22Rv1 (cell line): ENCODE results near the gene COL4A1.

ENCODE experiments used
- ZFX ChIP-seq: fragments of 450-650 bp; IDR thresholded peaks from 2 replicates; pipeline ENCODE4 v1.6.1; 2017; ENCODE audit warnings: antibody characterized with exemption, borderline replicate concordance
- TF ChIP-seq, protein P1 (sequence below): fragments of 450-650 bp; IDR thresholded peaks from 2 replicates; pipeline ENCODE4 v1.5.1; 2017; ENCODE audit warnings: mild to moderate bottlenecking

DNA sequence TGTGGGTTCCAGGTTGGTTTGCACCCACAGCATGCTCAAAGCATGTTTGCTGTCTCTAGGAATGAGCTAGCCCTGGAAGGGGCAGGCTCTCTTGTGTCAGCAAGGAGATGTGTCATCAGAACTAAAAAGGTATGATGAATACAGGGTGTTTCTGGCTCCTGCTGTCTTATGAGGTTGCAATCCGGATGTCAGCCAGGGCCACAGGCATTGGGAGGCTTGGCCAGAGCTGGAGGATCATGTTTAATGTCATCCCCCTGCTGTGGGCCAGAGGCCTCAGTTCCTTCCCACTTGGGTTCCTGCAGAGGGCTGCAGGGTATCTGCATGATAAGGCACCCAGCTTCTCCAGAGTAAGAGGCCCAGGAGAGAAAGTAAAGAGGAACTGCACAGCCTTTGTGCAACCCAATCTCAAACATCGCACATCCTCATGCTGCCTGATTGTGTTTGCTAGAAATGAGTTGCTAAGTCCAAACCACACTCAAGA lies 193.6 kb downstream of the COL4A1 start:
- no peak for TF ChIP-seq ZFX
- TF ChIP-seq, protein P1, sequence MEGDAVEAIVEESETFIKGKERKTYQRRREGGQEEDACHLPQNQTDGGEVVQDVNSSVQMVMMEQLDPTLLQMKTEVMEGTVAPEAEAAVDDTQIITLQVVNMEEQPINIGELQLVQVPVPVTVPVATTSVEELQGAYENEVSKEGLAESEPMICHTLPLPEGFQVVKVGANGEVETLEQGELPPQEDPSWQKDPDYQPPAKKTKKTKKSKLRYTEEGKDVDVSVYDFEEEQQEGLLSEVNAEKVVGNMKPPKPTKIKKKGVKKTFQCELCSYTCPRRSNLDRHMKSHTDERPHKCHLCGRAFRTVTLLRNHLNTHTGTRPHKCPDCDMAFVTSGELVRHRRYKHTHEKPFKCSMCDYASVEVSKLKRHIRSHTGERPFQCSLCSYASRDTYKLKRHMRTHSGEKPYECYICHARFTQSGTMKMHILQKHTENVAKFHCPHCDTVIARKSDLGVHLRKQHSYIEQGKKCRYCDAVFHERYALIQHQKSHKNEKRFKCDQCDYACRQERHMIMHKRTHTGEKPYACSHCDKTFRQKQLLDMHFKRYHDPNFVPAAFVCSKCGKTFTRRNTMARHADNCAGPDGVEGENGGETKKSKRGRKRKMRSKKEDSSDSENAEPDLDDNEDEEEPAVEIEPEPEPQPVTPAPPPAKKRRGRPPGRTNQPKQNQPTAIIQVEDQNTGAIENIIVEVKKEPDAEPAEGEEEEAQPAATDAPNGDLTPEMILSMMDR = no peak
